WI38 (cell line): Measurements from ENCODE around the gene ZFP36L1.

Experiments used
- H3K4me3 ChIP-seq: 2 replicates; pipeline ENCODE4 v1.5.1; 2011; ENCODE audit warnings: low read depth, mild to moderate bottlenecking, control low read depth, low read length
- TF ChIP-seq, protein P1 (sequence below): IDR thresholded peaks from 2 replicates; pipeline ENCODE4 v1.5.1; 2012; ENCODE audit warnings: low read depth, mild to moderate bottlenecking, control low read depth, low read length

The ZFP36L1 gene

DNA sequence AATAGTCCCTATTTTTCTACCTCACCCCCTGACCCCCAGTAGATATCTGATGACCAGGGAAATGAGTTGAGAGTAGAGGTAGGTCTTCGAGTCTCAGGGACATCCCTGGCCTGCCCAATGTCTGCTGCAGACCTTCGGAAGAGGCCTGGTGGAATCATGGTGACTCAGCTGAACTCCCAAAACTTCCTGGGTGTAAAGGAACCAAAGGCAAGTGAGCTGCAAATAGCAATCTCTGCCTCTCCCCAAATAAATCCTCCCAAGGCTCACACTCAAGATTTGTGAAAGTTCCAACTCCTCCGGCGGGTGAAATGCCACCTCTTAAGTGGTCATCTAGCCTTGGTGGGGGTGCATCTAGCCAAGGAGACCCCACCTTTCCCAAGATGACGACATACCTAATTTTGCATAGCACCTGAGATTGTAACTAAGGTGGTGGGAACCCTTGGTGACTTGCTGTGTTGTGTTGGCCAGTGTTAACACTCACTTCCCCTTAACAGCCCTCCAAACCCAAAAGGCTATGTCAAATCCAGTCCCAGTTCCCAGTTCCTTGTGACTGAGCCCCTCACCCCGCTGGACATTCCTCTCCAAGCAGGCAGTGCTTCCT, 6.3 kb downstream of the ZFP36L1 start:
- no peak overlapping the region for H3K4me3 ChIP-seq
- TF ChIP-seq, protein P1, sequence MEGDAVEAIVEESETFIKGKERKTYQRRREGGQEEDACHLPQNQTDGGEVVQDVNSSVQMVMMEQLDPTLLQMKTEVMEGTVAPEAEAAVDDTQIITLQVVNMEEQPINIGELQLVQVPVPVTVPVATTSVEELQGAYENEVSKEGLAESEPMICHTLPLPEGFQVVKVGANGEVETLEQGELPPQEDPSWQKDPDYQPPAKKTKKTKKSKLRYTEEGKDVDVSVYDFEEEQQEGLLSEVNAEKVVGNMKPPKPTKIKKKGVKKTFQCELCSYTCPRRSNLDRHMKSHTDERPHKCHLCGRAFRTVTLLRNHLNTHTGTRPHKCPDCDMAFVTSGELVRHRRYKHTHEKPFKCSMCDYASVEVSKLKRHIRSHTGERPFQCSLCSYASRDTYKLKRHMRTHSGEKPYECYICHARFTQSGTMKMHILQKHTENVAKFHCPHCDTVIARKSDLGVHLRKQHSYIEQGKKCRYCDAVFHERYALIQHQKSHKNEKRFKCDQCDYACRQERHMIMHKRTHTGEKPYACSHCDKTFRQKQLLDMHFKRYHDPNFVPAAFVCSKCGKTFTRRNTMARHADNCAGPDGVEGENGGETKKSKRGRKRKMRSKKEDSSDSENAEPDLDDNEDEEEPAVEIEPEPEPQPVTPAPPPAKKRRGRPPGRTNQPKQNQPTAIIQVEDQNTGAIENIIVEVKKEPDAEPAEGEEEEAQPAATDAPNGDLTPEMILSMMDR, result no peak

DNA sequence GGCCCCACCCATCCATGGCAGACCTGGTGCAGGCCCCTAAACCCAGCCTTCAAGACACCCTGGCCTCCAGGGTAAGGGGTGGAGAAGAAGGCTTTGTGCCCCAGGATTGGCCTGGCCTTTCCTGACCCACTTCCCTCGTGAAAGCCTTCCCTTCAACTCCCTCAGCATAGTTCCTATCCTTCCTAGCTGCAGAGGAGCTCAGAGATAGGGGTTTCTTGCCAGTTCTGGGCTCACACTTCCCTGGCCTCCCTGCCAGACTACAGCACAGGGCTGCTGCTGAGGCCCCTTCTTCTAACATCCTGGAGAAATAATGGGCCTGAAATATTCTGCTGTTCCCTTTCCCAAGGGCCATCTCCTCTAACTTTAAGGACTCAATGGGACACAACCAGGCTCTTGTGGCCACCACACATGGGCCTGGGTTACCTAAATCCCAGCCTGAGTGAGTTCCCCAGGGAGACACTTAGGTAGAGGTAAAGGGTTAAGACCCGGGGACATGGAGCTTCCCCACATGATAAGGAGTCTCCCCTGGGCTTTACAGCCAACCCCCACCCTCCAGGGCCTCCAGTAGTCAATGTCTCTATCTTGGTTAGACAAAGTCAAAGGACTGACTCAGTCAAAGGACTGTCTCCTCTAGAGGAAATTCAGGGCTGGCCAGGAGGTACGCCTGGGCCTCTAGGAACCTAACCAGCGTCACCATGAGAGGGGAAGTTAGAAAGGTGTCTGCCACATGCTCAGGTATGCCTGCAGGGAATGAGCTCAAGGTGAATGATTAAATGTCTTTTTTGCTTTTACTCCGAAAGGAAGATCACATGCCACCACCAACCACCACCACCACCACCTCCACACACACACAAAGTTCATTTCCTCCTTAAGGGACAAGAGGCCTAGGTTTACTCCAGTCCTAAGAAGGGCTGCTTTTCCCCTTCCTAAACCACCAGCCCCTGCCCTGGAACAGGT, 7.1 kb downstream of the ZFP36L1 start:
- H3K4me3 ChIP-seq, result no peak overlapping the region
- TF ChIP-seq, protein P1, result no peak

DNA sequence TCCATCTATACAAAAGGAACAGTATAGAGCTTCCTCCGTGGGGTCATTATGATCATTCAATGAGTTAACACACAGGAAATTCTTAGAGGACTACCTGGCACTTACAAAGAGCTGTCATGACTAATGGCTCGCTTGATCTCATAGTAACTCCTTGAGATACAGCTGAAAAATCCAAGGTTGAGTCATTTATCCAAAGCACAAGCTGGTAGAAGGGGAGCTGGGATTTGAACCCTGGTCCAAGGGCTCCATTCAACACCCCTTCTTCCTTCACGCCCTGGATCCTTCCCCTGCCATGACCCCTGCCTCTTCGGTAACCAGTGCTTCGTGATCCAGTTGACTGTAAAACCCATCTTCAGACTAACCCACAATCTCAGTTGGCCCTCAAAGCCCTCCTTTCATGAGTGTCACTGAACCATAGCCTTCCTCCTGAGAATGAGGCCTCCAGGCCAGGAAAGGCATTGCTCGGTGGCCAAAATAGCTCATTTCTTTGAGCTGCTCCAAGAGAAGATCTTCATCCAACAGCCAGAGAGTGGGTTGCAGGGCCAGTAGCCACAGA, 7.8 kb downstream of the ZFP36L1 start:
- no peak overlapping the region for H3K4me3 ChIP-seq
- TF ChIP-seq, protein P1, result no peak

DNA sequence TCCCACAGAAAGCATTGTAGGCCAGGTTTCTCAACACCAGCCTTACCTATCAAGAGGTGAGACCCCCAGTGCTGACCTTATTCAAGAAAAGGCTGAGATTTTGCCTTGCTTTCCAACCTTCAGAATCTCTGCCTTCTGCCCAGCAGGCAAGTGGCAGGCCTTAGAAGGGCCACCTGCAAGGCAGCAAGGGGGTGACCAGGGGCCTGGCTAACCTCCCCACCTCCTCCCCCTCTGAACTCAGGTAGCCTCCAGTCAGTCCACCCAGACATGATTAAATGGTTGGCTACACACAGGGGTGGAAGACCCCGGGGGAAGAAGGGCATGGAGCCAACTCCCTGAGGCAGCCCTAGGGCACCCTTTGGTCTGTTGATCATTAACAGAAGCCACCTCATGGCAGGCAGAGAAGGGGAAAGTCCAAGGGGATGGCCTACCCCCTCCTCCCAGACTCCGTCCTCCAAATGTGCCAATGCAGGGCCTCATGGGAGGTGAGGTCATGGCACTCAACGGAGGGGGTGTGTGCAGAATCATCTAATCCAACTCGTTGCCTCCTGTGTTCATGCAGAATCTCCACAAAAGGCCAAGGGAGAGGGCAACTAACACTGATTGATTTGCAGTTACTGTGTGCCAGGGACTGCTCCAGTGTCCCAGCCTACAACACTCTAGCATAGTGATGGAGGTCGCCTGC, 8.5 kb downstream of the ZFP36L1 start:
- TF ChIP-seq, protein P1, result no peak
- H3K4me3 ChIP-seq, result no peak overlapping the region

DNA sequence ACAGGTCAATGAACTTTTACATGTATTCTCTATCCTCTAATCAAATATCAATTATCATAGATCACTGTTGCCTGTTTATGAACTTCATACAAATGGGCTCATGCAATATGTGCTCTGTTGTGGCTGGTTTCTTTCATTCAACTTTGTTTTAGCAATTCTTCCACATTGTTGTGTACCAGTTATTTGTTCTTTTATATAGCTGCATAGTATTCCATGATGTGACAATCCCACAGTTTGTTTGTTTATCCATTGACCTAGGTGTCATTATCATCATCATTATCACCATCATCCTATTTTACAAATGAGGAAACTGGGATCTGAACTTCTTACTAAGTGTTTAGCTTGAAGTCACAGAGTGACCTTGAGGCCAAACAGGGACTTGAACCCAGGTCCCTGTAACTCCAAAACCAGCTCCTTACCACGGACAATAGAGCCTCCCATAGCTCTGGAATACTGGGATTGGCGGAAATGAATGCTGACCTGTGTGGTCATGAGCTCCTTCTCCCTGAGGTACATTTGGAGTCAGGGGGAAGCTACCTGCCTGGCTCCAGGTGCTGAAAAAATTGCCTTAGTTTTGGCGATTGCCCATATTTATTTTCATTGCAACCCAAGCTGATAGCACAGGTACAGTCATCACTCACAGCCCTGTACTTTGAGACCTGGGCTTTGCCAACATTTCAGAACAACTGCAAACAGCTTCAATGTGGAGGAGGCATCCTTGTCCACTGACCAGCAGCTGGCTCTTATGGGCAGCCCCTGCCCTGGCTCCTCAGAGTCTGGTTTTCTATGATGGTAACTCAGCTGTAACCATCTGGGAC, 9.2 kb downstream of the ZFP36L1 start:
- H3K4me3 ChIP-seq, result no peak overlapping the region
- TF ChIP-seq, protein P1, result no peak

DNA sequence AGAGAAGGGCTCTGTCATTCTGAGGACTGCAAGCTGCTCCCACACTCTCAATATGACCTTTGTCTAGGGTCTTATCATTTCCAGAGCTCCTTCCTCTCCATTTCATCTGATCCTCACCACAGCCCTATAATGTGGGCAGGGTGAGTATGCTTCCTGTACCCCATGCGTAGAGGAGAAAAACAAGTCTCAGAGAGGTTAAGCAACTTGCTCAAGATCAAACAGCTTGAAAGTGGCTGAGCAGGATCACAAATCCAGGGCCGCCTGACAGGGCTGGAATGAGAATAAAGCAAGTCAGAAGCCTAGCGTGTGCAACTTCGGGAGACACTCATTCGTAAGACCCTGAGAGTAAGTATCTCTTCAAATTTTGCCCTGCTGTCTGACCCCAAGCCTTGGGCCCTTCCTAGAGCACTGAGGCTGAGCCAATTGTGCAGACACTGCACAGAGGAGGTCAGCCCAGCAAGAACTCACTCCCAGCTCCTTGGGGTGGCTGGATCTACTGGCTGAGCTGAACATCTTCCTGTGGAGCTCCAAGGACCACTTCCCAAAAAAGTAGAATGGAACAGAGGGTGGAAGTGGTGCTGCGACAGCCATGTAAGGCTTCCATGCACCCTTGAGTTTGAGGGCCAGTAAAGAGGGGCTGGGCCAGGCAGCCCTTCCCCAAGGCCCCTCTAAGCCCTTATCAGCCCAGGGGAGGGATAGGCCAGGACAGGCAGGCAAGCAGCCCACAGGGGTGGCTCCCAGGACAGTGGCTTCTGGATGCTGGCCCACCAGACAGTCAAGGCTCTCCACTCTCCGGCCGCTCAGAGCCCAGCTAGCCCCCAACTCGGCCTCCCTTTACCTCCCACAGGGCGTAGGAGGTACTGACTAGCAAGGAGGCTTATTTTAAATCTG, 10.5 kb downstream of the ZFP36L1 start:
- H3K4me3 ChIP-seq, result no peak overlapping the region
- TF ChIP-seq, protein P1, result no peak
